Endothelial cell of umbilical vein (primary cell): ENCODE data around the gene NCKAP5.

Source experiments
- EZH2 ChIP-seq: IDR thresholded peaks from 2 replicates; pipeline ENCODE4 v1.6.1; 2012; ENCODE audit warnings: borderline replicate concordance, low read depth, mild to moderate bottlenecking, moderate library complexity, low read length, inconsistent platforms; ENCODE audit not compliant: severe bottlenecking
- MYC ChIP-seq: IDR thresholded peaks from one replicate; pipeline ENCODE4 v1.6.1; 2011; ENCODE audit warnings: mild to moderate bottlenecking, low read depth, low read length
- POLR2A ChIP-seq: IDR thresholded peaks from 2 replicates; pipeline ENCODE4 v1.6.1; 2012; ENCODE audit warnings: low read depth, mild to moderate bottlenecking, control low read depth, low read length
- POLR2AphosphoS5 ChIP-seq: IDR thresholded peaks from 2 replicates; pipeline ENCODE4 v1.6.1; 2012; ENCODE audit warnings: low read depth, mild to moderate bottlenecking, control low read depth, low read length, moderate library complexity; ENCODE audit not compliant: insufficient read depth
- TF ChIP-seq, protein P1 (sequence below), 2 donors: IDR thresholded peaks; 1 replicate in 1 of 2; 2 replicates in 1 of 2; pipeline ENCODE4 v1.5.1; 2011; ENCODE audit warnings: low read length in 2 of 2, mild to moderate bottlenecking in 2 of 2, moderate library complexity in 2 of 2, control low read depth in 1 of 2, inconsistent platforms in 1 of 2, low read depth in 1 of 2; ENCODE audit not compliant: insufficient read depth in 1 of 2; ENCODE audit errors: extremely low read depth in 1 of 2
- TF ChIP-seq, protein P2 (sequence below): IDR thresholded peaks from 2 replicates; pipeline ENCODE4 v1.6.1; 2011; ENCODE audit not compliant: insufficient read depth, insufficient read length

DNA sequence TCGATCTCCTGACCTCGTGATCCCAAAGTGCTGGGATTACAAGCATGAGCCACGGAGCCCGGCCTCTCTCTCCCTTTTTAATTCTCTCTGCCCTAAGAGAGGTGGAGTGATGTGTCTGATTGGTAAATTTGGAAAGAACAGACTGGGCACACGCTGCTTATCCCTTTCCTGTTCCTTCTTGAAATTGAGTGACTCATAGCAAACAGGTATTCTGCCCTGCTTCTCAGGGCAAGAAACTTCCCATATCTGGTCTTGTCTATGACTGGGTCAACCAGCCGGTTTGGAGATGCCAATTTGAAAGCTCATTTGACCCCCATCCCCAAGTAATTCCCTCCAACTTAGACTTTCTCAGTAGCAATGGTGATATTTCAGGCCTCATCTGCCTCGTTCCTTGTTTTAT lies 913.3 kb downstream of the NCKAP5 start:
- TF ChIP-seq, protein P1, sequence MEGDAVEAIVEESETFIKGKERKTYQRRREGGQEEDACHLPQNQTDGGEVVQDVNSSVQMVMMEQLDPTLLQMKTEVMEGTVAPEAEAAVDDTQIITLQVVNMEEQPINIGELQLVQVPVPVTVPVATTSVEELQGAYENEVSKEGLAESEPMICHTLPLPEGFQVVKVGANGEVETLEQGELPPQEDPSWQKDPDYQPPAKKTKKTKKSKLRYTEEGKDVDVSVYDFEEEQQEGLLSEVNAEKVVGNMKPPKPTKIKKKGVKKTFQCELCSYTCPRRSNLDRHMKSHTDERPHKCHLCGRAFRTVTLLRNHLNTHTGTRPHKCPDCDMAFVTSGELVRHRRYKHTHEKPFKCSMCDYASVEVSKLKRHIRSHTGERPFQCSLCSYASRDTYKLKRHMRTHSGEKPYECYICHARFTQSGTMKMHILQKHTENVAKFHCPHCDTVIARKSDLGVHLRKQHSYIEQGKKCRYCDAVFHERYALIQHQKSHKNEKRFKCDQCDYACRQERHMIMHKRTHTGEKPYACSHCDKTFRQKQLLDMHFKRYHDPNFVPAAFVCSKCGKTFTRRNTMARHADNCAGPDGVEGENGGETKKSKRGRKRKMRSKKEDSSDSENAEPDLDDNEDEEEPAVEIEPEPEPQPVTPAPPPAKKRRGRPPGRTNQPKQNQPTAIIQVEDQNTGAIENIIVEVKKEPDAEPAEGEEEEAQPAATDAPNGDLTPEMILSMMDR (IDR thresholded peaks at IDR 0.05; ENCODE audit: extremely low read depth in 1 of 2, insufficient read depth in 1 of 2, low read depth in 1 of 2, low read length in 2 of 2), result no peak
- no peak for TF ChIP-seq POLR2AphosphoS5
- TF ChIP-seq EZH2, result no peak
- TF ChIP-seq POLR2A, result no peak
- TF ChIP-seq, protein P2, sequence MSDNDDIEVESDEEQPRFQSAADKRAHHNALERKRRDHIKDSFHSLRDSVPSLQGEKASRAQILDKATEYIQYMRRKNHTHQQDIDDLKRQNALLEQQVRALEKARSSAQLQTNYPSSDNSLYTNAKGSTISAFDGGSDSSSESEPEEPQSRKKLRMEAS, result no peak
- TF ChIP-seq MYC, result no peak
